ENCODE measurements around the gene ACSL4.

Gene ACSL4

GRCh38 chrX:109710181-109710580, 22.9 kb downstream of the ACSL4 start:
- no peak overlapping the region for H3K4me3 ChIP-seq (ENCODE audit: low read depth, low read length)
- no peak for DNase-seq (ENCODE audit: low read depth)
- TF ChIP-seq CTCF (IDR thresholded peaks at IDR 0.05; ENCODE audit: control insufficient read depth, extremely low read depth, insufficient read depth) = no peak

- no peak for TF ChIP-seq CTCF (IDR thresholded peaks at IDR 0.05; ENCODE audit: control insufficient read depth, extremely low read depth, insufficient read depth)
- H3K4me3 ChIP-seq (ENCODE audit: low read depth, low read length) = no peak overlapping the region
- DNase-seq (ENCODE audit: low read depth) = no peak
These were observed 23.9 kb downstream of the ACSL4 start for GRCh38 chrX:109709129-109709631.

- DNase-seq (ENCODE audit: low read depth) = no peak
- H3K4me3 ChIP-seq (ENCODE audit: low read depth, low read length) = no peak overlapping the region
- no peak for TF ChIP-seq CTCF (IDR thresholded peaks at IDR 0.05; ENCODE audit: control insufficient read depth, extremely low read depth, insufficient read depth)
These were observed 25.3 kb downstream of the ACSL4 start for GRCh38 chrX:109707720-109708119.

- DNase-seq (ENCODE audit: low read depth) = no peak
- no peak overlapping the region for H3K4me3 ChIP-seq (ENCODE audit: low read depth, low read length)
- TF ChIP-seq CTCF (IDR thresholded peaks at IDR 0.05; ENCODE audit: control insufficient read depth, extremely low read depth, insufficient read depth) = no peak
These were observed 25.7 kb downstream of the ACSL4 start for GRCh38 chrX:109707319-109707718.

- no peak for DNase-seq (ENCODE audit: low read depth)
- TF ChIP-seq CTCF (IDR thresholded peaks at IDR 0.05; ENCODE audit: control insufficient read depth, extremely low read depth, insufficient read depth) = no peak
These were observed 28.5 kb downstream of the ACSL4 start for GRCh38 chrX:109704563-109704962.

GRCh38 chrX:109697855-109698254, 35.2 kb downstream of the ACSL4 start:
- no peak overlapping the region for H3K4me3 ChIP-seq (ENCODE audit: low read depth, low read length)
- DNase-seq (ENCODE audit: low read depth) = no peak
- TF ChIP-seq CTCF (IDR thresholded peaks at IDR 0.05; ENCODE audit: control insufficient read depth, extremely low read depth, insufficient read depth) = no peak

More at GRCh38 chrX:109704563-109704962, 28.5 kb downstream of the ACSL4 start:
- H3K4me3 ChIP-seq (ENCODE audit: low read depth, low read length) = no peak overlapping the region

GRCh38 chrX:109696146-109696740, 36.8 kb downstream of the ACSL4 start:
- TF ChIP-seq CTCF (IDR thresholded peaks at IDR 0.05; ENCODE audit: control insufficient read depth, extremely low read depth, insufficient read depth) = no peak
- no peak for DNase-seq (ENCODE audit: low read depth)
- no peak overlapping the region for H3K4me3 ChIP-seq (ENCODE audit: low read depth, low read length)

Measured in LNCaP clone FGC (cell line).